ENCODE data around the gene COL4A2.

DNA sequence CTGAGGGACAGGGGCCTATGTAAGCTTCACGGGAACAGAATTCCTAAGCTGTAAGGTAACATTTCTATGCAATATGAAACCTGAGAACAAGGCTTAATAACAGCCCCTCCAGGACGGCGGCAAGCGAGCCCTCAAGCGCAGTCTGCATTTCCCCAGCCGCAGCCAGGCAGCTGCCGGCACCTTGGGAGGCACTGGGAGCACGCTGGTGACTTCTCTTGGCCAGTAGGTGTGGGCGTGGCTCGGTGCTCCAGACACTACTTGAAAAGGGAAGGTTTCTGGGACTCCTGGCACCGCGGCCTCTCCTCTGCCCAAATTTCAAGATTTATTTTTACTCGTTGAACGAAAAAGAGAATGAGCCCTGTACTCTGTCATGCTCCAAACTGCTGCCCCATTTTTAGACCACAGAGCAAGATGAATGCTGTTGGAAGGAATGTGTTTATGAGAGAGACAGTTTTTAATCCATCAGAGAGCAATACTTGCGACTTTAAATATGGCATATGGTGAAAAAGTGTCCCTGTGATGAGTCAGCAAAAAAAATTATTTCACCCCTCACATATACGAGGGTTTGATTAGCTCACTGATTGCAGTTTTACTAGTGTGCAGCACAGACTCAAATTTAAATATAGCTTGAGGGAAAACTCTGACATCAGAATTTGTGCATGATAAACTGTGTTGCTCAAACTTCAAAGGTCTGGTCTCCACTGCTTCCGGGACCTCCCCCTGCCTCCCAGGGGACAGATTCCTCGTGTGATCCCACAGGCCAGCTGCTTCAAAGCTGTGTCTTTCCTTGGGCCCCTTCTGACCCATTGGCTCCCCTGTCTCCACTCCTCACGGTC is 81.2 kb downstream of the COL4A2 start:
- TF ChIP-seq, protein P1, sequence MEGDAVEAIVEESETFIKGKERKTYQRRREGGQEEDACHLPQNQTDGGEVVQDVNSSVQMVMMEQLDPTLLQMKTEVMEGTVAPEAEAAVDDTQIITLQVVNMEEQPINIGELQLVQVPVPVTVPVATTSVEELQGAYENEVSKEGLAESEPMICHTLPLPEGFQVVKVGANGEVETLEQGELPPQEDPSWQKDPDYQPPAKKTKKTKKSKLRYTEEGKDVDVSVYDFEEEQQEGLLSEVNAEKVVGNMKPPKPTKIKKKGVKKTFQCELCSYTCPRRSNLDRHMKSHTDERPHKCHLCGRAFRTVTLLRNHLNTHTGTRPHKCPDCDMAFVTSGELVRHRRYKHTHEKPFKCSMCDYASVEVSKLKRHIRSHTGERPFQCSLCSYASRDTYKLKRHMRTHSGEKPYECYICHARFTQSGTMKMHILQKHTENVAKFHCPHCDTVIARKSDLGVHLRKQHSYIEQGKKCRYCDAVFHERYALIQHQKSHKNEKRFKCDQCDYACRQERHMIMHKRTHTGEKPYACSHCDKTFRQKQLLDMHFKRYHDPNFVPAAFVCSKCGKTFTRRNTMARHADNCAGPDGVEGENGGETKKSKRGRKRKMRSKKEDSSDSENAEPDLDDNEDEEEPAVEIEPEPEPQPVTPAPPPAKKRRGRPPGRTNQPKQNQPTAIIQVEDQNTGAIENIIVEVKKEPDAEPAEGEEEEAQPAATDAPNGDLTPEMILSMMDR (IDR thresholded peaks at IDR 0.05; ENCODE audit: insufficient read depth, low read depth, low read length): no peak
- no peak for TF ChIP-seq EZH2 (IDR thresholded peaks at IDR 0.05; ENCODE audit: insufficient read depth, low read length)

Data from astrocyte (in vitro differentiated cells and primary cell).